Hematopoietic multipotent progenitor cell treated with erythropoietin and hydrocortisone succinate and interleukin-3 and kit ligand, for 4 days (in vitro differentiated cells): ENCODE results near the gene LUM.

Experiments used
- DNase-seq: peaks from one replicate; pipeline ENCODE4 v3.0.0-alpha.2; 2015

Gene LUM

DNA sequence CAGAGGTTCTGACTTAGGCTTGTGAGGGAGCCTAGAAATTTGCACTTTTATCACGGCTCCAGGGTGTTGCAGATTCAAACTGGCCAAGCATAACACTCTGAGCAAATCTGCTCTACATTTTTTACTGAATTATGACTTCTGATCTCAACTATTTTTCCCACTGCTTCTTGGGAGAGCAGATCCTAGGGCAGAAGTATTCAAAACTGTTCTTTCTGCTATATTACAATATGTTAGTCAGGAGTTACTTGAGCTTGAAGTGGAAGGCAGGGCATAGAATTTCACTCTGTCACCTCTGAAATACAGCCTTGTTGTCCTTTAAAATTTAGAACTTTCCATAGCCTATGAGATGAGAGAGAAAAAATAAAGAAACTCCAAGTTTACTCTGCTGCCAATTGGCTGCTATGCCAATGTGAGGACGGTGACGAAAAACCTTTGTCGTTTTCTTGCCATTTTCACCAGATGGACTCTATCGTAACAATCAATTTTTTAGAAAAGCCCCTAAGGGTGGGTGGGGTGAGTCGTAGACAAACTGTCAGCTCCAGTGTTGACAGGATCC is 37.1 kb downstream of the LUM start:
- DNase-seq, result no peak

DNA sequence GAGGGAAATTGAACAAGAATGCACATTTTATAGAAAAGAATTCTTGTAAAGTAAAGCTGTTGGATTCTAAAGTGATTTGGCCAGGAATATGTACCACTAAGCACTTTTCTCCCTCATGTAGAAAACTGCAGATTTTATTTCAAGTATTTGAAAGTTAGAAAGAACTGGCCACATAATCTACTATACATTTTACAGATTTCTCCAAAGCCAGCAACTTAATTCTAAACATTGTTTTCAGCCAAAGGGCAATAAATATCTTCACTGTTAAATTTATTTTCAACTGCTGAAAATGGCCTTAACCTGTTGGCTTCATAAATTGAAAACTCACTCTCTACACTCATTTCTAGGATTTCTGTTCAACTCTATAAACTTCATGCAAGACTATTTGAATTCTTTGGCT is 37.9 kb downstream of the LUM start:
- DNase-seq, result no peak

DNA sequence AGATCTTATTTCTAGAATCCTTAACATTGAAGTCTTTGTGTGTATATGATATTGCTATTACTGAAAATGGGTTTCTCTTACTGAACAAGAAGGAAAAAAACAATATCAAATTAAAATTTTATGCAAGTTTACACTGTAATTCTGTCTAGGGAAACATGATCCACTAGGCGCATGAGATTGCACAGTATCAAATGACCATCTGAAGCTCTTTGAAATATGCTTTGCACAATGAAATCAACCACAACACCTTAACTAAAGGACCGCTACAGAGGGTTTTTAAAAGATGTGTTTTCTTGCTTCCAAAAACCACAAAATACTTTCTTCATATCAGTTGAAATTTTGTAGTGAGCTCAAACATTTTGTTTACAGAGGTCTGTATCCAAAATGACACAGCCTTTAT is 38.4 kb downstream of the LUM start:
- DNase-seq, result no peak

DNA sequence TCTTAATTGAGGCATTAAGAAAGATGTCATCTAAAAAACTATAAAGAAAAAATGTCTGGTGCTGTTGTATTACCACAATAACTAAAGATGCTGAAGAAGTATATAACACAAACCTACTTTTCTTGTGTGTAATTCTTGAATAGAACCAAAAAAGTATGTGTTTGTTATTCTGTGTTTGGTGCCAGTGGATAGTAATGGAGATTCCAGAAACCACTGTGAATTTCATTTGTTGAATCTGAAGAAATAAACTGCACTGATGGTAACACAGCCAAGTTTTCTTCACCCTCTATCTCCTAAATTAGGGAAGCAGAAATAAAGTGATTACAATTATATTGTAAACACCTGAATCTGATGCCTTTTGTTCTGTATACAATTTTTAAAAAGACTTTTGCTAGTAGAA is 40.4 kb downstream of the LUM start:
- DNase-seq, result no peak

DNA sequence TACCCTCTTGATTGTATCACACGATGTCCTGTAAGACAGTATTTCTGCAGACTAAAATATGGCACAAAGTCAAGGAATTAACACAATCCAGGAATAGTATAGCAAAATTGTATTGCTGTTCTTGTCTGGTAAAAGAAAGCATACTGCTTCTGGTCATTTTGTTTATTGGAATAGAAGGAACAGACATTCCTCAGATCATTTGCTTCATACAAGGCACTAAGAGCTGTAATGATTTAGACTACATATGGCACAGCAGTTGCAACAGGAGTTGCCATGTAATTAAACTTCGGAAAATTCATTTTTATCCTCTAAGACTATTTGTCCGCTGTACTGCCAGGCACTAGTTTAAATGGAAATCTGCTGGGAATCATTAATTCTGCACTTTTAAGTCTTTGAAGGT is 45.9 kb downstream of the LUM start:
- no peak for DNase-seq

DNA sequence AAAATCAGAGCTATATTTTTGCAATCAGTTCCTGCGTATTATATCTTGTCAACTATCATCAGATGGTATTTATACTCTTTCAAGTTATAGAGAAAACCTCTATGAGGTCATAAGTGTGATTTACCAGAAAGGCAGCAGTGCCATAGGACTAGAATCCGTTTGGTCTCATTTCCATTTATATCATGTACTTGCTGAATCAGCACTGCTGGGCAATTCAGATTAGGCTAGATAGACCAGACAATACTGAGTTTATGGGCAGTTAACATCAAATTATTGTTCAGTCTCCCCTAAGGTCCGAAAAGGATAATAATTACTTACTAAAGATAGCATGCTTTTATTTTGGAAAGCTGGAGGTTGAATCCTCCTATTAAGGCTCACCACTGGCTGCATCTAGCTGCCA is 46.7 kb downstream of the LUM start:
- DNase-seq, result no peak

DNA sequence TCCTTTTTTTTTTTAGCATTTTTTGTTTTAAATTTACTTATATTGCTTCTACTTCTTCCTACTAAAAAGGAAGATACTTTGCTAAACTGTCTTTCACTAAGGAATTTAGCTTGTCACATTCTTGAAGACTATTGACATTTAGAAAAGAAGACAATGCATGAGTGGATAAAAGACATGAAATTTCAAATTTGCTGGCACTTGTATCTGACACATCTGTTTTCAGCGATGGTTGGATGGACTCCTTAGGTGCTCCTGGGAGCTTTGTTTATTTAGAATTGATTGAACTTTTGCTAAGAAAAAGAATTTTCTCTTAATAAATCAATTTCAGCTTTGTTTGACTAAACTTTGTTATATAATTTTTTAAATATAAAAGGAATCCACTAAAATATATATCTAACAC is 50.2 kb downstream of the LUM start:
- DNase-seq, result no peak

DNA sequence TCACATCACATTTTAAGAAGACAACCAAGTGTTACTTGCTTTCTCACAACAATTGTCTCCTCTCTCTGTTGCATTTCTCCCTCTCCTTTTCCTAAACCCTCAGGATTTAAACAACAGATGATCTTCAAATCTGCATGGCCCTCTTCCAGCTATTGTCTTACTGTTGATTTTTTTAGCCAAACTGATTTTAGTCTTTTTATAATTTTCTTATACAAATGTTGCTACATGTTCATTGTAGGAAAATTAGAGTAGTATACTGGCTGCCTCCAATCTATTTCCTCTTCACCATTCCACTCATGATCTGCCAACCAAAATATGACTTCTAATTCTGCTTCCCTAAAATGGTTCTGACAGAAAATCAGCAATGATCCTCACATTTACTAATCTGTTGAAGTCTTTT is 52.1 kb downstream of the LUM start:
- DNase-seq, result no peak

DNA sequence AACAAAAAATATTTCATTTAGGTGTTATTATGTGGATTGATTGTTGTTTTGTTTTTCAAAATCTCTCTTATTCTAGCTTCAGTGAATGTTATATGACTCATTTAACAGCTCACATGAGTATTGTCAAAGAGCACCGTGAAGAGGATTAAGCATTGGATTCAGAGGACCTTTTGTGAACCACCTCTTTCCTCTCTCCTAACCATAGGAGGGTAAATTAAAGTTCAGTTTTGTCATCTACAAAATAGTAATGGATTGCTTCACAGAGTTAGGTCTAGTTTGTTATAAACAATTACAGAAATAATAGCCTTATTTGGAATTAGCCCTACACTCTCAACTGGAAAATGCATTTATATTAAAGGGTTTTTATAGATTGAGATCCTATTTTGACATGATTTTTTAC is 52.5 kb downstream of the LUM start:
- DNase-seq, result no peak

DNA sequence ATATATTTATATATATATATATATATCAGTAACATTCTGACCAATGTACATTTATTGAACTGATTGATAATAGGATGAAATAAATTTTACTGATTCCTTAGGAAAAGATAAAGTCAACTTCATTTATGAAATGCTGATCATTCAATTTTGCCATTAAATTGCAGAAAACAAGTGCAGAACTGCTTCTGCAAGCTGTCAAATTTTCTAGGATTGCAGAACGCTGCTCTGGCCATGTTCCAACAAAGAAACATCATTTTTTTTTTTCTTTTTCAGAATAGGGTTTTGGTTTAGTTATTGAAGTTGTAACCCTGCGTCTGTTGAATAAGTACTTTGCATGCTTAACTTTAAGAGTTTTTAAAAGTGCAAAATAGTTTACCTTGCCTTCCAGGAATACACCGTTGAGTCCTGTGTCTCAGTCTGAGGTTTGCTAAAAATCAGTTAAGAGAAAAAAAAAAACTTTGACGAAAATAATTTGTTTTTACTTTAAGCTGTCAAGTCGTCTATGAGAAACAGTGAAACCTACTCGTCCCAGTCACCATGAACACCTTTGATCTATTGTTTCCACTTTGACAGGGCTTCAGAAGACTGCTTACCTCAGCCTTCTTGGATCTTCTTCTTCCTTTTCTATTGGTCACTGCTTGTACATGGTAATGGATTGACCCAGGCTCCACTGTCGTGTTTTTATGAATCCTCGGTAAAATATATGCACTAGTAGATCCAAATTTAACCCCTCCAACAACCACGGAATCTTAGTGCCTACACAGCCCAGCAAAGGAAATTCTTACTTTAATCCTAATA is 53.7 kb downstream of the LUM start, which contains the start of gene KERA:
Gene KERA, minus strand, starts transcription at position 657 of the 798 bp plus-strand sequence. CDS start 1,743 bp downstream, outside the sequence.
- no peak for DNase-seq

DNA sequence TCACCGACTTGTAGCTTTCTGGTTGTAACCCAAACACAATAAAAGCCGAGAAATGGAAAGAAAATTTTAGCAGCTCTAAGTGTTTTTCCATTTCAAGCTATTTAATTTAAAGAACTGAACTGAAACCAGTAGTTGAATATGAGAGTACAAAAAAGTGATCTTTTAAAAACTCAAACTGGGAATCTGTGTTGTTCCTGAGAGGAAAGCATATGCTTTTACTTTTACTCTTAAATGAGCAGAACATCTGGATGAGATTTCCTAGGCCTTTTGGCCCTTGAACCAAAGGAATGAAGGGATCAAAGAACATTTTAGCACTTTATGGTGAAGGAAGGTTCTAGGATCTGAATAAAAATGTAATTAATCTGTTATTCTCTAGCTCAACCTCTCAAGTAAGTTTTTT is 54.8 kb downstream of the LUM start:
- no peak for DNase-seq

DNA sequence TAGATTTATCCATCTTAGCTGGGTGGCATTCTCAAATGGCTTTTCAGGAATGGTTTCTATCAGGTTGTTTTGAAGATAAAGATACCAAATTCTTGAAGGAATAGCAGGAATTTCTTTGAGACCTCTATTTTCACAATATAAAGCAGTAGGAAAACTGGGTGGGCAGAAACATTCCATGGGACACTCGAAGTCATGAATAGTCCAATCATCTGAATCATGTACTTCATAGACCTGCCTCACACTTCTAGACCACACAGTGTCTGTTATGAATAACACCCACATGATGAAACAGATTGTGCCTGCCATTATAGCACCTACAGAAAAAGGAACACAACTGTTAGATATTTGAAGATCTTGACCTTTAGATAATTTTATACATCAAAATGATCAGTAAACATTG is 55.3 kb downstream of the LUM start:
- no peak for DNase-seq

DNA sequence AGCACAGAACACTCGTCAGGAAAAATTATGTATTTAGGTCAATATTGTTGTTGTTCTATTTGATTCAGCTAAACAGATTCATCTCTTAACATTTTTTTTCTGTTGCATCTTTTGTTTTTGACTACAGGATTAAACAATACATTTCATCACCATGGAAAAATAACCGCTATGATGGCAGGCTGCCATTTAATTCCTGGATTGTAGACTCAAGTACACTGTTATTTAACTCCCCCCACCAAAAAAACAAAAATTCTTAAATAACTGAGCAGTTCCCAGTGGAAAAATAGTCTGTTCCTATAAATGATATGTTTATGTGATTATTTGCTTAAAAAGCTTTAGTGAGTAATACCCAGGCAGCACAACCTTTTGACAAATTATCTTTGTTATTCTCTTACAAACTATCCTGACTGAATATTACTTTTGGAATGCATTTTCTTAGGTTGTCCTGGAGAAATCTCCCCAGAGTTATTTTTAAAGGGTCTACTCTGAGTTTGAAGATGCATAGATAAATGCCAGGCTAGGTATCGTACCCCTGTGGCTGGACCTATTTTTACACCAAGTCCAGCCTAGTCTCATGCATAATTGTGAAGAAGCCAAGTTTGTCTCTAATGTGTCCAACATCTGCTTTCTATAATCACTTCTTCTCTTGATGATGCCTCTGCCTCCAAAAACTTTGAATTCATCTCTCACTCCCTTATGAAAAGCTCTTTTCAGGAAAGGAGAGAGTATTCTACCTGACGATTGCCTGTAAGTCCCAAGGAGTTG is 57.2 kb downstream of the LUM start:
- peak; percentile 12 for DNase-seq
